Cardiac muscle cell (in vitro differentiated cells and primary cell): ENCODE results near the gene TRAPPC6A. TPM values are rescaled to one million over a fixed set of nuclear protein-coding genes. Genes with fewer than 3 reads are reported as not detected.

Experiments used
- DNase-seq, 2 donors: peaks; one replicate each; pipeline versions ENCODE4 v3.0.0 to v3.0.0-alpha.2; 2010 to 2017; ENCODE audit warnings: low read depth in 1 of 2, low spot score in 1 of 2
- H3K27ac ChIP-seq: fragments of 200-600 bp; sonication (generic); 2 replicates; pipeline ENCODE4 v1.5.1; 2016
- H3K27me3 ChIP-seq: fragments of 200-600 bp; sonication (generic); 2 replicates; pipeline ENCODE4 v1.6.0; 2016; ENCODE audit warnings: control low read depth
- H3K36me3 ChIP-seq: fragments of 200-600 bp; sonication (generic); 2 replicates; pipeline ENCODE4 v1.5.1; 2016; ENCODE audit warnings: control low read depth
- H3K4me1 ChIP-seq: fragments of 200-600 bp; sonication (generic); 2 replicates; pipeline ENCODE4 v1.8.1; 2017; ENCODE audit warnings: low read depth, mild to moderate bottlenecking, mixed run types
- H3K4me3 ChIP-seq: fragments of 200-600 bp; sonication (generic); 2 replicates; pipeline ENCODE4 v1.5.1; 2016; ENCODE audit warnings: mild to moderate bottlenecking
- H3K9me3 ChIP-seq: fragments of 200-600 bp; sonication (generic); 2 replicates; pipeline ENCODE4 v1.5.1; 2017; ENCODE audit warnings: low read depth, mild to moderate bottlenecking, control low read depth
- CTCF ChIP-seq: IDR thresholded peaks from 2 replicates; pipeline ENCODE4 v1.5.1; 2012; ENCODE audit warnings: low read depth, mild to moderate bottlenecking, low read length
- polyA plus RNA-seq: library from polyadenylated mRNA; unstranded; fragments of >200 nt; fragmentation: Nextera tagmentation; extraction: Ambion mirVana; gene quantifications from 2 replicates; pipeline ENCODE4 v1.2.1, GENCODE V29; 2016
- total RNA-seq: library from RNA; depleted of rRNA; stranded (reverse); fragments of >200 nt; gene quantifications from 2 replicates; pipeline ENCODE4 v1.2.3, GENCODE V29; 2016

The TRAPPC6A gene
- total and polyA plus RNA-seq, 2 experiments from 2014 or later, result 123 to 155 TPM

GRCh38 chr19:45186509-45187334 is 8.7 kb upstream of the TRAPPC6A start:
- DNase-seq, result no peak
- Histone ChIP-seq H3K9me3 (no peaks in the 10 kb centered on the region), H3K4me1 (no peaks in the 10 kb centered on the region), H3K27me3 (no peaks in the 10 kb centered on the region), H3K36me3 (no peaks in the 10 kb centered on the region), H3K27ac (no peak overlapping the region), H3K4me3 (no peak overlapping the region)
- no peak for TF ChIP-seq CTCF

GRCh38 chr19:45184115-45184514 is 6.1 kb upstream of the TRAPPC6A start:
- no peaks in the 10 kb centered on the region for H3K9me3 ChIP-seq
- no peaks in the 10 kb centered on the region for H3K4me1 ChIP-seq
- no peak for DNase-seq
- H3K36me3 ChIP-seq, result no peaks in the 10 kb centered on the region
- no peaks in the 10 kb centered on the region for H3K27me3 ChIP-seq
- no peak for TF ChIP-seq CTCF
- no peak overlapping the region for H3K4me3 ChIP-seq
- H3K27ac ChIP-seq, result no peak overlapping the region

- TF ChIP-seq CTCF, result no peak
- no peaks in the 10 kb centered on the region for H3K4me1 ChIP-seq
- H3K9me3 ChIP-seq, result no peaks in the 10 kb centered on the region
- H3K36me3 ChIP-seq, result no peaks in the 10 kb centered on the region
- H3K27ac ChIP-seq, result no peak overlapping the region
- DNase-seq, result no peak
- H3K27me3 ChIP-seq, result no peaks in the 10 kb centered on the region
- no peak overlapping the region for H3K4me3 ChIP-seq
Observed at GRCh38 chr19:45182758-45183157, 4.7 kb upstream of the TRAPPC6A start.

- Histone ChIP-seq H3K9me3 (no peaks in the 10 kb centered on the region), H3K36me3 (no peaks in the 10 kb centered on the region), H3K4me3 (no peak overlapping the region), H3K27me3 (no peaks in the 10 kb centered on the region), H3K27ac (no peak overlapping the region), H3K4me1 (peaks cover 4% of the 10 kb centered on the region)
- no peak for TF ChIP-seq CTCF
- DNase-seq, result no peak
Observed at GRCh38 chr19:45180936-45181335, 2.9 kb upstream of the TRAPPC6A start.

GRCh38 chr19:45179892-45180370 is 1.9 kb upstream of the TRAPPC6A start:
- Histone ChIP-seq H3K4me3 (peak overlapping the region; percentile 81), H3K4me1 (peaks cover 4% of the 10 kb centered on the region), H3K9me3 (no peaks in the 10 kb centered on the region), H3K27me3 (no peaks in the 10 kb centered on the region), H3K36me3 (no peaks in the 10 kb centered on the region), H3K27ac (no peak overlapping the region)
- no peak for DNase-seq
- TF ChIP-seq CTCF, result no peak
